ENCODE data around the gene TANC1.

The TANC1 gene

DNA sequence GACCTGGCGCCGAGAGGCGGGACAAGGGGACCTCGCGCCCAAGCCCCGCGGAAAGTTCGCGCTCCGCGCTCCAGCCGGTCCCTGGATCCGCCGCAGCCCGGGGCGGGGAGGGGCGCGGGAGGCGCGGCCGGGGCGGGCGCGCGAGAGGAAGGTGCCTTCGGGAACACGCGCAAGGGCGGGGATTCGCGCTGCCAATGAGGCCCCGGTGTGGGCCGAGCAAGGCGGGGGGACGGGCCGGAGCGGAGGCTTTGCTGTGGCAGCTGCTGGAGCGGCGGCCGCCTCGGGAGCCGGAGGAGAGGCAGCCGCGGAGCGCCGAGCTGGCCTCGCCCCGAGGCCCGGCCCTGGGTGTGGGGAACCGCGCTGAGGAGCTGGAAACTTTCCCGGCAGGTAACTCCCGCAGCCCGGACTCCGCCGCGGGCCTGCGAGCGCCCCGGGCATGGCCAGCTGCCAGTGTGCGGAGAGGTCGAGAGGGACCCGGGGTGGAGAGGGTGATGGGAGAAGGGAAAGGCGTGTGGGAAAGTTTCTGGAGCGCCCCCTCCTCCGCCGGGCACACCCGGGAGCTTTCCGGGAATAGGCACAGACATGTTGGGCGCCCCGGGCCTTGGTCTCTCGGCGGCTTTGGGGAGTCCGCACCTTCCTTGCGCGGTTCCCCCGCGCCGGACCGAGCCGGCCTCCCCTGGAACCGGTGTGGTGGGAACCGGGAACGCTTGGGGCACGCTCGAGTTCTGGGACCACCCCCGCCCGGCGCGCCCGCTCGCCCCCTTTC, at the start of gene TANC1:
TANC1 (plus strand) TSS at position 245 of the 766 bp plus-strand sequence. CDS start 97,271 bp downstream, outside the sequence.
- peak within 1 kb of the TSS; percentile 84 to 89 for H3K4me3 ChIP-seq (ENCODE audit: low read depth in 1 of 2, low read length in 2 of 2)
- H3K36me3 ChIP-seq (ENCODE audit: control insufficient read depth in 1 of 2, insufficient read depth in 2 of 2, low read length in 2 of 2): no peaks in the 10 kb centered on the region
- H3K9ac ChIP-seq (ENCODE audit: low read depth in 1 of 2, low read length in 2 of 2): peak within 1 kb of the TSS; percentile 76 to 82
- no peaks in the 10 kb centered on the region for H3K27me3 ChIP-seq (ENCODE audit: control insufficient read depth in 1 of 2, insufficient read depth in 2 of 2, low read length in 2 of 2)
- no peaks in the 10 kb centered on the region for H3K9me3 ChIP-seq (ENCODE audit: control insufficient read depth in 1 of 2, low read length in 2 of 2)
- H3K27ac ChIP-seq (ENCODE audit: low read depth, low read length): peak within 1 kb of the TSS; percentile 81
- H3K4me1 ChIP-seq (ENCODE audit: control insufficient read depth in 1 of 2, insufficient read depth in 2 of 2, low read length in 2 of 2): peaks cover 2 to 30% of the 10 kb centered on the region in 2 donors

DNA sequence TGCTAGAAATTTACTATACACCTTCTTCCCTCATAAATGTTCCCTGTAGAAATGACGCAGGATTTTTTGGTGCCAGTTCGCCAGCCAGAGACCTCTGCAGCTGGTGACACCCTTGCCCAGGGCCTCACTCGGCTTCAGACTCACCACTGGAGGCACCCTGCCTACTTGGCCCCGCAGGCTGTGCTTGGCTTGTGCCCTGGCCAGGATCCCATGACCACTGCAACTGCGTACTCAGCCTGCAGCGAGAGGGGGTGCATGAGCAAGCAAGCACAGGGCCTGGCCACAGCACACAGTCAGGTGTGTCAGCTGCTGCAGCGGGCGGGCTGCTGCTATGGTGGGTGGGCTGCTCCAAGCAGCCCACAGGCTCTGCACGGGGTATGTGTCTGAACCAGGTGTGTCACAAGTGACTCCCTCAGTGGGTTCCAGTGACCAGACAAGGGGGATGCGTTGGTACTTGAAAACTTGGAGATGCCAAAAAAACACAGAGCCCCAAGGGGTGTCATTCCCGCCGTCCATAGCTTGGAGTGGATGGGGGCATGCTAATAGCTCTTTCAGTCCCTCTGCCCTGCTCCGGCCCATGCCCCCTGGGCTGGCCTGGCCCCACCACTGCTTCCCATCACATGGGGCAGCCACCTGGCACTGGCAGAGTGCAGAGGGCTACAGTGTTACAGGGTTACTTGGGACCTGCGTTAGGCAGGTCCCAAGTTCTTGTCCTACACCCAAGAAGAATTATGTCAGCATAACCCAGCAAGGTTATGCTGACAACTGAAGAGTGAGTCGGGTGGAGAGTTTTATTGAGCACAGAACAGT, 46.6 kb upstream of the TANC1 start:
- H3K9ac ChIP-seq (ENCODE audit: low read depth in 1 of 2, low read length in 2 of 2): no peak overlapping the region
- H3K27me3 ChIP-seq (ENCODE audit: control insufficient read depth in 1 of 2, insufficient read depth in 2 of 2, low read length in 2 of 2): no peaks in the 10 kb centered on the region
- H3K4me3 ChIP-seq (ENCODE audit: low read depth in 1 of 2, low read length in 2 of 2): no peak overlapping the region
- H3K36me3 ChIP-seq (ENCODE audit: control insufficient read depth in 1 of 2, insufficient read depth in 2 of 2, low read length in 2 of 2): no peaks in the 10 kb centered on the region
- H3K27ac ChIP-seq (ENCODE audit: low read depth, low read length): no peak overlapping the region
- H3K4me1 ChIP-seq (ENCODE audit: control insufficient read depth in 1 of 2, insufficient read depth in 2 of 2, low read length in 2 of 2): no peaks in the 10 kb centered on the region
- no peaks in the 10 kb centered on the region for H3K9me3 ChIP-seq (ENCODE audit: control insufficient read depth in 1 of 2, low read length in 2 of 2)

DNA sequence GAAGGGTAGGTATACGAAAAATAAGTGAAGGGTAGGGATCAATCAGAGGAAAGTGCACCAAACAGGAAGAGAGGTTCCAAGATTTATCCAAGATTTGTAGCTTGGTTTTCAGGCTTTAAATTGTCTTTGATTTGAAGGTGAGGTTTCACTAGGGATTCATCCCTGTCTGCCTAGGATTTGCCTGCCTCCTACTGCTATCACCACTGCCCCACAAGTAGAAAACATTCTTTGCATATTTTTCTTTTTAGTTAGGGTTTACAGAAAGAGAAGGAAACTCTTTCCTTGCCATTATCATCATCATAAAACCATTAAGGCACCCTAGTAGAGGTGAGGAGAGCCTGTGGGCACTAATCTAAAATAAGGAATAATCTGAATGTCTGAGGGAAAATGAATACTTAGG, 45.8 kb upstream of the TANC1 start:
- no peaks in the 10 kb centered on the region for H3K9me3 ChIP-seq (ENCODE audit: control insufficient read depth in 1 of 2, low read length in 2 of 2)
- no peak overlapping the region for H3K4me3 ChIP-seq (ENCODE audit: low read depth in 1 of 2, low read length in 2 of 2)
- no peaks in the 10 kb centered on the region for H3K27me3 ChIP-seq (ENCODE audit: control insufficient read depth in 1 of 2, insufficient read depth in 2 of 2, low read length in 2 of 2)
- H3K36me3 ChIP-seq (ENCODE audit: control insufficient read depth in 1 of 2, insufficient read depth in 2 of 2, low read length in 2 of 2): no peaks in the 10 kb centered on the region
- H3K9ac ChIP-seq (ENCODE audit: low read depth in 1 of 2, low read length in 2 of 2): no peak overlapping the region
- H3K4me1 ChIP-seq (ENCODE audit: control insufficient read depth in 1 of 2, insufficient read depth in 2 of 2, low read length in 2 of 2): no peaks in the 10 kb centered on the region
- H3K27ac ChIP-seq (ENCODE audit: low read depth, low read length): no peak overlapping the region

DNA sequence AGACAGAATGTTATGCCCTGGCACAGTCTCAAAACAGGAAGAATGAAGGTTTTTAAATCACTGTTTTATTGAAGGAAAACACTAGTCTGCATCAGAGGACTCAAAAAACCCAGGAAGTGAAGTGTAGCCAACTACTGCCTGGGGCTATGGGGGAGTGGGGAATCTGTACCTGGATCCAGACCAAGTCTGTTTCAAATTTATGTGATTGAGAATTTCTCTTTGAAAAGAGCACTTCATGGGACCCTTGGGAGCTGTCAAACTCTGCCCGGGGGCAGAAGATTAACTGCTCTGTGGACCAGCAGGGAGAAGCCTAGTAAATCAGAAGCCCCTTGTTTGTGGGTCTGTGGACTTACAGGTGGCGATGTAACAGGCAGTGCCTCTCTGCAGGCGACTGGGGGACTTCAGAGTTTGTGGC, 45.3 kb upstream of the TANC1 start:
- no peaks in the 10 kb centered on the region for H3K27me3 ChIP-seq (ENCODE audit: control insufficient read depth in 1 of 2, insufficient read depth in 2 of 2, low read length in 2 of 2)
- H3K4me3 ChIP-seq (ENCODE audit: low read depth in 1 of 2, low read length in 2 of 2): no peak overlapping the region
- no peaks in the 10 kb centered on the region for H3K9me3 ChIP-seq (ENCODE audit: control insufficient read depth in 1 of 2, low read length in 2 of 2)
- H3K4me1 ChIP-seq (ENCODE audit: control insufficient read depth in 1 of 2, insufficient read depth in 2 of 2, low read length in 2 of 2): no peaks in the 10 kb centered on the region
- no peak overlapping the region for H3K27ac ChIP-seq (ENCODE audit: low read depth, low read length)
- no peak overlapping the region for H3K9ac ChIP-seq (ENCODE audit: low read depth in 1 of 2, low read length in 2 of 2)
- no peaks in the 10 kb centered on the region for H3K36me3 ChIP-seq (ENCODE audit: control insufficient read depth in 1 of 2, insufficient read depth in 2 of 2, low read length in 2 of 2)

DNA sequence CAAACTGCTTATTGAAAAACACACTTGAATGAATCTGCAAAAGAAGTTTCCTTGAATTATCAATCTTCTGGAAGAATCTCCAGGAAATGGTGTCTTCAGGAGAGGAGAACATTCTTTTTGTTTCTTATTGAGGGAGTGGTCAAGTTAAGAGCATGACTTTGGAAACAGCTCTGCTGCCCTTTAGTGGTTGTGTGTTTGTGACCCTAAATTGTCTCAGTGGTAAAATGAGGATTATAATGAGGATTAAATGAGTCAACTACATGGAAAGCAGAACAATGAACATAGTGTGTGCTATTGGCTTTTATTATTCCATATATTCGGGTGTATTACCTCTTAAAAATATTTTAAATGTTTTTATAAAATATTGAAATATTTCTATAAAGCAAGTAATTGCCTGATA, 44.8 kb upstream of the TANC1 start:
- H3K9ac ChIP-seq (ENCODE audit: low read depth in 1 of 2, low read length in 2 of 2): no peak overlapping the region
- no peak overlapping the region for H3K4me3 ChIP-seq (ENCODE audit: low read depth in 1 of 2, low read length in 2 of 2)
- H3K27me3 ChIP-seq (ENCODE audit: control insufficient read depth in 1 of 2, insufficient read depth in 2 of 2, low read length in 2 of 2): no peaks in the 10 kb centered on the region
- H3K9me3 ChIP-seq (ENCODE audit: control insufficient read depth in 1 of 2, low read length in 2 of 2): no peaks in the 10 kb centered on the region
- no peak overlapping the region for H3K27ac ChIP-seq (ENCODE audit: low read depth, low read length)
- no peaks in the 10 kb centered on the region for H3K4me1 ChIP-seq (ENCODE audit: control insufficient read depth in 1 of 2, insufficient read depth in 2 of 2, low read length in 2 of 2)
- H3K36me3 ChIP-seq (ENCODE audit: control insufficient read depth in 1 of 2, insufficient read depth in 2 of 2, low read length in 2 of 2): no peaks in the 10 kb centered on the region

DNA sequence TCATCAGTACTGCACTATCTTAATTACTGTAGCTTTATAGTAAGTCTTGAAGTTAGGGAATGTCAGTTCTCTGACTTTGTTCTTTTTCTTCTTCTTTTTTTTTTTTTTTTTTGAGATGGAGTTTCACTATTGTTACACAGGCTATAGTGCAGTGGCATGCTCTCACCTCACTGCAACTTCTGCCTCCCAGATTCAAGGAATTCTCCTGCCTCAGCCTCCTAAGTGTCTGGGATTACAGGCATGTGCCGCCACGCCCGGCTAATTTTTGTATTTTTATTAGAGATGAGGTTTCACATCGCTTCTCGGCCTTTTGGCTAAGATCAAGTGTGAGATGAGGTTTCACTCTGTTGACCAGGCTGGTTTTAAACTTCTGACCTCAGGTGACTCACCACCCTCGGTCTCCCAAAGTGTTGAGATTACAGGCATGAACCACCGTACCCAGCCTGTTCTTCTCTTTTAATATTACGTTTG, 41.9 kb upstream of the TANC1 start:
- Histone ChIP-seq H3K4me3 (ENCODE audit: low read depth in 1 of 2, low read length in 2 of 2) (no peak overlapping the region), H3K27me3 (ENCODE audit: control insufficient read depth in 1 of 2, insufficient read depth in 2 of 2, low read length in 2 of 2) (no peaks in the 10 kb centered on the region), H3K9ac (ENCODE audit: low read depth in 1 of 2, low read length in 2 of 2) (no peak overlapping the region), H3K36me3 (ENCODE audit: control insufficient read depth in 1 of 2, insufficient read depth in 2 of 2, low read length in 2 of 2) (no peaks in the 10 kb centered on the region), H3K27ac (ENCODE audit: low read depth, low read length) (no peak overlapping the region), H3K4me1 (ENCODE audit: control insufficient read depth in 1 of 2, insufficient read depth in 2 of 2, low read length in 2 of 2) (peaks cover 0 to 7% of the 10 kb centered on the region in 2 donors), H3K9me3 (ENCODE audit: control insufficient read depth in 1 of 2, low read length in 2 of 2) (peaks cover 0 to 5% of the 10 kb centered on the region in 2 donors)

DNA sequence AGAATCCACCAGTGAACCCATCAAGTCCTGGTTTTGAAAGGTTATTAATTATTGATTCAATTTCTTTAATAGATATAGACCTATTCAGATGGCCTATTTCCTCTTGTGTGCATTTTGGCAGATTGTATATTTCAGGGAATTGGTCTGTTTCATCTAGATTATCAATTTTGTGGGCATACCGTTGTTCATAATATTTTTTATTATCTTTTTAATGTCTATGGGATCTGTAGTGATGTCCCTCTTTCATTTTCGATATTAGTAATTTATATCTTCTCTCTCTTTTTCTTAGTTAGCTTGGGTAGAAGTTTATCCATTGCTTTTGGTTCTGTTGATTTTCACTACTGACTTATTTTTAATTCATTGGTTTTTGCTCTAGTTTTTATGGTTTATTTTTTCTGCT, 39.9 kb upstream of the TANC1 start:
- Histone ChIP-seq H3K9me3 (ENCODE audit: control insufficient read depth in 1 of 2, low read length in 2 of 2) (peaks cover 0 to 5% of the 10 kb centered on the region in 2 donors), H3K9ac (ENCODE audit: low read depth in 1 of 2, low read length in 2 of 2) (no peak overlapping the region), H3K36me3 (ENCODE audit: control insufficient read depth in 1 of 2, insufficient read depth in 2 of 2, low read length in 2 of 2) (no peaks in the 10 kb centered on the region), H3K27ac (ENCODE audit: low read depth, low read length) (no peak overlapping the region), H3K27me3 (ENCODE audit: control insufficient read depth in 1 of 2, insufficient read depth in 2 of 2, low read length in 2 of 2) (no peaks in the 10 kb centered on the region), H3K4me1 (ENCODE audit: control insufficient read depth in 1 of 2, insufficient read depth in 2 of 2, low read length in 2 of 2) (peaks cover 0 to 7% of the 10 kb centered on the region in 2 donors), H3K4me3 (ENCODE audit: low read depth in 1 of 2, low read length in 2 of 2) (no peak overlapping the region)

DNA sequence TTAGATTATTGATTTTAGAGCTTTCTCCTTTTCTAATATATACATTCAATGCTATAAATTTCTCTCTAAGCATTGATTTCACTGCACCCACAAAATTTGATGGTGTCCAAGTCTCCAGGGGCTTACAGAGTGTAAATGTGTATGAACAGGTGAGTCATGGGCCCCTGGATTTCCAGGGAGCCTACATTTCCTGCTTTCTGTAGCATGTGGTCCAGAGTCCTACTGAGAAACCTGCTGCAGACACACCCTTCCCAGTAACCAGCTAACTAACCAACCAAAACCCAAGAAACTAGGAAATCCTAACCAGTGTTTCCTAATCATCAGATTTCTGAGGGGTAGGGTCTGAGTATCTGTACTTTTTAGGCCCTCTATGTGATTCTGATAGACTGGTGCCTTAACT, 39.5 kb upstream of the TANC1 start:
- Histone ChIP-seq H3K27me3 (ENCODE audit: control insufficient read depth in 1 of 2, insufficient read depth in 2 of 2, low read length in 2 of 2) (no peaks in the 10 kb centered on the region), H3K4me1 (ENCODE audit: control insufficient read depth in 1 of 2, insufficient read depth in 2 of 2, low read length in 2 of 2) (peaks cover 0 to 7% of the 10 kb centered on the region in 2 donors)

DNA sequence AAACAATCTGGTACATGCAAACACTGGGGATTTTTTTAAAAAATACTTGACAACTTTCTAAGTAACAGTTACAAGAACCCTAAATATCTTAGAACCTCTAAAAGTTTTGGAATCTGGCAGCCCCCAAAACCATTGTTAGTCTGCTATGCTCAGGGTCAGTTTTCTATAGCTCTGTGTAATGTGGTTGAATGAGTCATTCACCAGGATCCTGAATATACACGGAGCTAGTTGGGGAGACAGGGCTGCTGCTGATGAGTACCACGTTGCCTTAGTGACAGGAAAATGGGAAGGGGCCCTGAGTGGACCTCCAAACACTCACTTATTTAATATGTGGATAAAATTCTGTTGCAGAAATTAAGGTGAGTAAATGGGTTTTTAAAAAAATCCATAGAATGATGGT, 36.9 kb upstream of the TANC1 start:
- H3K27me3 ChIP-seq (ENCODE audit: control insufficient read depth in 1 of 2, insufficient read depth in 2 of 2, low read length in 2 of 2): no peaks in the 10 kb centered on the region
- peaks cover 0 to 7% of the 10 kb centered on the region in 2 donors for H3K4me1 ChIP-seq (ENCODE audit: control insufficient read depth in 1 of 2, insufficient read depth in 2 of 2, low read length in 2 of 2)
- no peak overlapping the region for H3K27ac ChIP-seq (ENCODE audit: low read depth, low read length)
- peaks cover 0 to 5% of the 10 kb centered on the region in 2 donors for H3K9me3 ChIP-seq (ENCODE audit: control insufficient read depth in 1 of 2, low read length in 2 of 2)
- H3K4me3 ChIP-seq (ENCODE audit: low read depth in 1 of 2, low read length in 2 of 2): no peak overlapping the region
- no peaks in the 10 kb centered on the region for H3K36me3 ChIP-seq (ENCODE audit: control insufficient read depth in 1 of 2, insufficient read depth in 2 of 2, low read length in 2 of 2)
- H3K9ac ChIP-seq (ENCODE audit: low read depth in 1 of 2, low read length in 2 of 2): no peak overlapping the region

More for the DNA sequence above, 39.5 kb upstream of the TANC1 start:
- Histone ChIP-seq H3K4me3 (ENCODE audit: low read depth in 1 of 2, low read length in 2 of 2) (no peak overlapping the region), H3K36me3 (ENCODE audit: control insufficient read depth in 1 of 2, insufficient read depth in 2 of 2, low read length in 2 of 2) (no peaks in the 10 kb centered on the region), H3K9me3 (ENCODE audit: control insufficient read depth in 1 of 2, low read length in 2 of 2) (peaks cover 0 to 5% of the 10 kb centered on the region in 2 donors), H3K27ac (ENCODE audit: low read depth, low read length) (no peak overlapping the region), H3K9ac (ENCODE audit: low read depth in 1 of 2, low read length in 2 of 2) (no peak overlapping the region)

DNA sequence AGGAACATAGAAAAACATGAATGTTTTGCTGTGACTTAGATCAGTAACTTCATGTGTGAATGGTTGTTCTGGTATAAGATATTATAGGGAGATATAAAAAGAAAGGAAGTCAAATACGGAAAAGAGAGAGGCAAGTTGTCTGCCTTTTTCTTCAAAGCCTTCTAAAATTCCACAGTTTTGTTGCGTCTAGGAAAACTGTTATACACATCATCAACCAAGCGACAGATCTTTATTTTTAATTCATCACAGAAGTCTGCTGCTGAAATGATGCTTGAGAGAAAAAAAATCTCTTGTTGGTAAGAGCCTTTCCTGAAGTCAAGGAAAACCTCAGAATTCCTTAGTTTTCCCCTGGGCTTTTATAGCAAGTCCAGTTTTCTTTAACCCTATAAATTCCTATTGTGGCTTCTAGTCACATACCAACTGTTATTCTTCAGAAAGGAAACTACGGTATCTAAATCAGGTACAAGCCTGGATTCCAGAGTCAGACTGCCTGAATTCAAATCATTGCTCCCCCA, 36.3 kb upstream of the TANC1 start:
- Histone ChIP-seq H3K27ac (ENCODE audit: low read depth, low read length) (no peak overlapping the region), H3K27me3 (ENCODE audit: control insufficient read depth in 1 of 2, insufficient read depth in 2 of 2, low read length in 2 of 2) (no peaks in the 10 kb centered on the region), H3K9ac (ENCODE audit: low read depth in 1 of 2, low read length in 2 of 2) (no peak overlapping the region), H3K9me3 (ENCODE audit: control insufficient read depth in 1 of 2, low read length in 2 of 2) (peaks cover 0 to 5% of the 10 kb centered on the region in 2 donors), H3K4me1 (ENCODE audit: control insufficient read depth in 1 of 2, insufficient read depth in 2 of 2, low read length in 2 of 2) (peaks cover 0 to 7% of the 10 kb centered on the region in 2 donors), H3K36me3 (ENCODE audit: control insufficient read depth in 1 of 2, insufficient read depth in 2 of 2, low read length in 2 of 2) (no peaks in the 10 kb centered on the region), H3K4me3 (ENCODE audit: low read depth in 1 of 2, low read length in 2 of 2) (no peak overlapping the region)

Data from duodenal mucosa (tissue), 2 donors.